Measurements from ENCODE around the gene CNTNAP5. TPM values are rescaled to one million over a fixed set of nuclear protein-coding genes. Genes with fewer than 3 reads are reported as not detected.

The CNTNAP5 gene
- total and polyA plus RNA-seq, 9 of the 15 experiments (the other 6 are each of a cell fraction or from before 2014, with no cell fraction given) = not detected

GRCh38 chr2:124333784-124334183 lies 308.7 kb downstream of the CNTNAP5 start:
- H3K9me1 ChIP-seq (ENCODE audit: control insufficient read depth, insufficient read depth, low read length) = no peaks in the 10 kb centered on the region
- CTCF ChIA-PET (ENCODE audit: low intra/inter-chr PET ratio) = no interaction called here
- TF ChIP-seq POLR2H (tag; IDR thresholded peaks at IDR 0.05; ENCODE audit: low read depth) = no peak
- H3K9me3 ChIP-seq (replicated peaks; ENCODE audit: control insufficient read depth, insufficient read depth, low read depth, low read length) = no peaks in the 10 kb centered on the region
- no peak overlapping the region for H3K4me3 ChIP-seq
- ATAC-seq = no peak
- FAIRE-seq = no peak
- H3K9ac ChIP-seq (ENCODE audit: insufficient read depth in 1 of 2, low read depth in 2 of 2, low read length in 2 of 2) = no peak overlapping the region
- no peak overlapping the region for H2AFZ ChIP-seq (ENCODE audit: low read depth, low read length)
- BruUV-seq (replicated peaks) = no TSS peak
- no peaks in the 10 kb centered on the region for H3K36me3 ChIP-seq (ENCODE audit: control insufficient read depth, insufficient read depth, low read length)
- intact Hi-C loops (cut with micrococcal nuclease) = no loop called here
- DNase-seq (ENCODE audit: extremely low read depth in 1 of 4, low spot score in 3 of 4) = no peak
- no peaks in the 10 kb centered on the region for H3K79me2 ChIP-seq (ENCODE audit: control insufficient read depth, insufficient read depth, low read length)
- no peaks in the 10 kb centered on the region for H3K4me1 ChIP-seq (replicated peaks in 1 of 2; ENCODE audit: control insufficient read depth in 2 of 2, insufficient read depth in 2 of 2, low read length in 2 of 2)
- H3K27ac ChIP-seq (ENCODE audit: extremely low read depth, low read depth, low read length) = no peak overlapping the region
- POLR2A ChIA-PET = interaction anchor here (0.6 kb wide), 1 partner anchor 1631 kb away, joined by 3 read pairs; no protein-coding TSS in a partner anchor
- no peaks in the 10 kb centered on the region for H4K20me1 ChIP-seq (replicated peaks; ENCODE audit: control insufficient read depth, insufficient read depth, low read length)
- in situ Hi-C loops (cut with MboI) = no loop called here
- 0% methylated on average over 4 of the region's 4 CpGs for WGBS (ENCODE audit: insufficient coverage, low coverage, missing lambda C conversion rate)
- H3K4me2 ChIP-seq (ENCODE audit: insufficient read depth, low read length) = no peak overlapping the region
- no peaks in the 10 kb centered on the region for H3K27me3 ChIP-seq (ENCODE audit: control insufficient read depth in 2 of 2, insufficient read depth in 2 of 2, low read length in 2 of 2)

DNA sequence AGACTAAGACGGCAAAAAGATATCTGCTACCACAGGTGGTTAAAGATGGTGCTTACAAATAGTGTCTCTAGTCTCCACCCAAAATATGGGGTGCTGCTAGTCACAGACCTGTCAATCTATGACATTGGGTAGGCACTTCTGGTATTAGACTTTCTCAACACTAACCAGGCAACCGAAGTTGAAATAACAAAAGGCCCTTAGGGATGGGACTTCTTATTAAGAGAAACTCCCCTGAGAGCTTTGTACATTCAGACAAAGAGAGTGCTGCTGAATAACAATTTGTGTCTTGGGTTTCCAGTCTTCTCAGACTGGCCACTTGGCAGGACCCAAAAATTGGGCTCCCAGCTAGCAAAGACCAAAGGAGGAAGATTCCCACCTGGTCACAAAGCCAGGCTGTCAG lies 310.0 kb downstream of the CNTNAP5 start:
- DNase-seq (ENCODE audit: extremely low read depth in 1 of 4, low spot score in 3 of 4) = no peak
- no peak overlapping the region for H3K9ac ChIP-seq (ENCODE audit: insufficient read depth in 1 of 2, low read depth in 2 of 2, low read length in 2 of 2)
- H3K4me2 ChIP-seq (ENCODE audit: insufficient read depth, low read length) = no peak overlapping the region
- WGBS (ENCODE audit: insufficient coverage, low coverage, missing lambda C conversion rate) = 0% methylated on average over 2 of the region's 2 CpGs
- H3K4me1 ChIP-seq (replicated peaks in 1 of 2; ENCODE audit: control insufficient read depth in 2 of 2, insufficient read depth in 2 of 2, low read length in 2 of 2) = no peaks in the 10 kb centered on the region
- no TSS peak for BruUV-seq (replicated peaks)
- H2AFZ ChIP-seq (ENCODE audit: low read depth, low read length) = no peak overlapping the region
- TF ChIP-seq CGGBP1 (CRISPR knock-in tag; IDR thresholded peaks at IDR 0.05) (no peak), L3MBTL2 (IDR thresholded peaks at IDR 0.05) (no peak), MECOM (CRISPR knock-in tag; IDR thresholded peaks at IDR 0.05) (no peak), SNRNP70 (optimal IDR thresholded peaks at IDR 0.05; ENCODE audit: low read depth, low read length) (no peak), RAD51 (IDR thresholded peaks at IDR 0.05; ENCODE audit: borderline replicate concordance, low read depth) (no peak), VEZF1 (CRISPR knock-in tag; IDR thresholded peaks at IDR 0.05) (no peak), NRF1 (conservative IDR thresholded peaks at IDR 0.05 in 1 of 2, IDR thresholded peaks at IDR 0.05 in 1 of 2) (no peak)
- TF ChIP-seq, protein P1, sequence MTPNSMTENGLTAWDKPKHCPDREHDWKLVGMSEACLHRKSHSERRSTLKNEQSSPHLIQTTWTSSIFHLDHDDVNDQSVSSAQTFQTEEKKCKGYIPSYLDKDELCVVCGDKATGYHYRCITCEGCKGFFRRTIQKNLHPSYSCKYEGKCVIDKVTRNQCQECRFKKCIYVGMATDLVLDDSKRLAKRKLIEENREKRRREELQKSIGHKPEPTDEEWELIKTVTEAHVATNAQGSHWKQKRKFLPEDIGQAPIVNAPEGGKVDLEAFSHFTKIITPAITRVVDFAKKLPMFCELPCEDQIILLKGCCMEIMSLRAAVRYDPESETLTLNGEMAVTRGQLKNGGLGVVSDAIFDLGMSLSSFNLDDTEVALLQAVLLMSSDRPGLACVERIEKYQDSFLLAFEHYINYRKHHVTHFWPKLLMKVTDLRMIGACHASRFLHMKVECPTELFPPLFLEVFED (CRISPR knock-in tag; conservative IDR thresholded peaks at IDR 0.05) = no peak
- no peaks in the 10 kb centered on the region for H3K79me2 ChIP-seq (ENCODE audit: control insufficient read depth, insufficient read depth, low read length)
- H3K27me3 ChIP-seq (ENCODE audit: control insufficient read depth in 2 of 2, insufficient read depth in 2 of 2, low read length in 2 of 2) = no peaks in the 10 kb centered on the region
- intact Hi-C loops (cut with micrococcal nuclease) = no loop called here
- in situ Hi-C loops (cut with MboI) = no loop called here
- no peak overlapping the region for H3K4me3 ChIP-seq
- ChIA-PET CTCF (ENCODE audit: low intra/inter-chr PET ratio) (no interaction called here), POLR2A (no interaction called here)
- no peaks in the 10 kb centered on the region for H3K9me3 ChIP-seq (replicated peaks; ENCODE audit: control insufficient read depth, insufficient read depth, low read depth, low read length)
- no peak overlapping the region for H3K27ac ChIP-seq (ENCODE audit: extremely low read depth, low read depth, low read length)
- no peaks in the 10 kb centered on the region for H3K9me1 ChIP-seq (ENCODE audit: control insufficient read depth, insufficient read depth, low read length)
- no peak for FAIRE-seq
- H3K36me3 ChIP-seq (ENCODE audit: control insufficient read depth, insufficient read depth, low read length) = no peaks in the 10 kb centered on the region
- ATAC-seq = no peak
- no peaks in the 10 kb centered on the region for H4K20me1 ChIP-seq (replicated peaks; ENCODE audit: control insufficient read depth, insufficient read depth, low read length)

All from K562 (cell line).